ENCODE measurements around the gene ARHGEF7. TPM values are rescaled to one million over a fixed set of nuclear protein-coding genes. Genes with fewer than 3 reads are reported as not detected.
A peak's percentile ranks its signal among the peaks of the same experiment; 100 is the strongest.

ARHGEF7 gene
- total RNA-seq, 1 donor from 2014 or later: 50.6 TPM

DNA sequence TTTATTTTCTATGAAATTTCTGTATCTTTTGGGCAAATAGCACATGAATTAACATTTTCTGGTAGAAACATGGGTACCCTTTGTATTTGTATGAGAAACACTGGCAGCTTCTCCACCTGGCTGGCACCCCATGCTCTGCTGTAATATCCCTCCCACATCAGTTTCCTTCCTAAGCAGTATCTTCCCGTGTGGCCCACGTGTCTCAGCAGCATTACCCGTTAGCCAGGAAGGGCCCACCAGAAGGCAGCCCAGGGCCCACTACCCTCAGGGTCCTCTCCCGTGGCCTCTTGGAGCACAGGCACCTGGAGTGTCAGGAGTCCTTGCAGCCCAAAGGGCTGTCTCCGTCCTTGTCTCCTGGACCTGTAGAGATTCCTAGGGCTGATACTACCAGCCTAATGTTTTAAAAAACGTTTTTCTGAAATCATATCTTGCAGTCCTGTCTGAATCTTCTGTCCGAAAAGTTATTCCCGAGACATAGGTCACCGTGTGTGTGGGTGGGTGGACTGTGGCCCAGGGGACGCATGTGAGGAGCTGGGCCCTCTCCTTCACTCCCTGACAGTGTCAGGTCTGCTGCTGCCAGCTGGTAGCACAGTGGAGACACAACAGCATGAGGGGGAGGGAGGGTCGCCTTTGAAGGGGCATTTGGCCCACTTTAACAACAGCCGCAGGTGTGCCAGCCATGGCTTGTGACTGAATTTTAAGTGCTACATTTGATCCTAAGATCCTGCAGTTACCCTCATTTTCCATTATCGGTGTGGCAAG is 183.3 kb downstream of the ARHGEF7 start:
- ATAC-seq (no peak), DNase-seq (ENCODE audit: missing footprints) (no peak)
- intact Hi-C loops (cut with DNase I): no loop called here

DNA sequence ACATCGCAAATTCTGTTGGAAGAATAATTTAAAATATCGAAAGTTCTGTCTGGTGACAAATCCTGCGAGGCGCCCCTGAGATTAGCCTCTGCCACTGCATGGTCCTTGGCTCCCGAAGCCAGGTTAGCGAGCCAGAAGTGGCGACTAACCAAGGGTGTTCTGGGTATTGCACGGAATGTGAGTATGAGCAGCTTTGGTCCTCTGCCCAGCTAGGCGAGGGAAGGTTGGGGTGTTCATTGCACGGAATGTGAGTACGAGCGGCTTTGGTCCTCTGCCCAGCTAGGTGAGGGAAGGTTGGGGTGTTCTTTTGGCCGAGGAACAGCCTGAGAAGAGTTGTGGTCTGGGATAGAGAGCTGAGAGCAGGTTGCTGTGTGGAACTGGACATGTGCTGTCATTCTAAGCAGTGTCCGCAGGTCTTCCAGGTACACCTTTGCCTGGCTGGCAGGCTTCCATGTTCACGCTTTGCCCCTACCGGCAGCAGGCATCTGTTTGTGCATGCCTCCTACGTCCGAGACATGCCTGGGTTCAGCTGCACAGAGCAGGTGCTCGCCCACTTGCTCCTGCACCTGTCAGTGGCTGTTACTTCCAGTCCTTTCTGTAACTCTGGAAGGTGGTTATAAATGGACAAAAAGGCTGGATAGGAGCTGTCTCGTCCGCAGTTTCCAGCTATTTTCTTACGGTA is 187.1 kb downstream of the ARHGEF7 start:
- ATAC-seq (peak; percentile 80), DNase-seq (ENCODE audit: missing footprints) (no peak)
- intact Hi-C loops (cut with DNase I): no loop called here

DNA sequence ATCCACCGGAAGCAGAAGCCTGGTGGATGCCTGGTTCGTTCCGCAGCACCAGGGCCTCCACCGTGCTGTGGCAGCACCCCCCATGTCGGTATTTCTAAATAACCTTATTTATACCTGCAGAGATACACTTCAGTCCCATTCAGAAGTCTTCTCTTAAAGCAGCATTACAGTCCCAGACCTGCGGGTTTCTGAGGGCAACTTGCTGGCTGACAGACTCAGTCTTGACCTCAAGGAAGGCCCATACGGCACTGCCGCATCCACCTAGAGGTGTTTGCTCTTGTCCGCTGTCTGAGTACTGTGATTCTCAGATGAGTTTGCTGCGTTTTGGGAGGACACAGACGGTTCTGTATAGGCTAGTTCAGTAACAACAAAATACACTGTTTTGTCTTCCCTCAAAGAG is 188.4 kb downstream of the ARHGEF7 start:
- DNase-seq (ENCODE audit: missing footprints): no peak

GRCh38 chr13:111304041-111304544 is 189.0 kb downstream of the ARHGEF7 start:
- no peak for DNase-seq (ENCODE audit: missing footprints)
- no peak for ATAC-seq
- intact Hi-C loops (cut with DNase I): no loop called here

More for the DNA sequence above, 188.4 kb downstream of the ARHGEF7 start:
- ATAC-seq: no peak
- intact Hi-C loops (cut with DNase I): no loop called here

DNA sequence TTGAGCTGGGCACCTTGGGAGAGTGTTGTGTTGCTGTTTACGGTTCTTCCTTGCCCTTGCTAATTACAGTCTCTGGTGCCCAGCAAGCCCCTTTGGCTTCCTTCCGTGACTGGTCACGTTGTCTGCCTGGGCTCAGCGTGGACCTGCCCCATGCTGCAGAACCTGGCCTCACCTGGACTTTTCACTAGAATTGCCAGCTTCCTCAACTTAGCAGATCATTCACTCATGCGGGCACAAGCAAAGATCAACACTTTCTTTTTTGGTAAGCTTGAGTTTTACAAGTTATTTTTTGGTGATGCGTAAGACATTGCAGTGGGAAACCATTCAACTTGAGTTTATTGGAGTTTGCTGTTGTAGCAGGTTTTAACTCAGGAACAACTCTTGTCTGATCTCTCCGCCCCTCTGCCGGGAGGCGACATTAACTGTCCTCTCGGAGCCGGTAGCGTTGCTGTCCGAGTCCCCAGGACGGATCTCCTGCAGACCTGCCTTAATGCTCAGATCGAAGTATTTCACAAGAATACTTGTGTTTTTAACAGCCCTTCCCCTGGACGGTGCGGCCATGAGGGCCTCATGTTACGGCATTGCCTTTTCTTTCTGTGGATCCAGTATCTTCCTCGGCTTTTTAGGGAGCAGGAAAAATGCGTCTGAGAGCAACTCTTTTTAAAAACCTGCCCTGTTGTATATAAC is 189.6 kb downstream of the ARHGEF7 start:
- DNase-seq (ENCODE audit: missing footprints): no peak
- intact Hi-C loops (cut with DNase I): no loop called here
- ATAC-seq: no peak

- ATAC-seq (no peak), DNase-seq (ENCODE audit: missing footprints) (no peak)
- intact Hi-C loops (cut with DNase I): no loop called here
These were observed 198.0 kb downstream of the ARHGEF7 start for GRCh38 chr13:111312944-111313590.

DNA sequence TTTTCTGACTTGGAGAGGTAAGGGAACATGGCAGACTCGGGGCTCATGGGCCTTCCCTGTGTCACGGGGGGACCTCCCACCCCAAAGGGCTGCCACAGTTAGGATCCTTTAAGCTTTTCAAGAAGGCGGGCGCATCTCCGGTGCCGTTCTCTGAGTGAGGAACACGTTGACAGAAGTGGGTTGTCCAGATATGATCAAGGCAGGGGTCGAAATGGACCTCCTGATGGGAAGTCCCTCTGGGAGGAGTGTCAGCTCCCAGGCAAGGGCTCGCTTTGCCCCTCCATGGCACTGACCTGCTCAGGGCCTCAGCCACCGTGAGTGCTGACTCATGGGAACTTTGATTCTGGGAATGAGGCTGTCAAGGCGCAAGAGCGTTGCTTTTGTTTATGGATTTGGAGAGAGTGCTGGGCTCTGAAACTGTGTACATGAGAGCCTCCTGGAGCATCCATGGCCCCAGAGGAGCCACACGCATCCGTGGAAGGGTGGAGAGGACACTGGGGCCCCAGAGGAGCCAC is 198.9 kb downstream of the ARHGEF7 start:
- intact Hi-C loops (cut with DNase I): no loop called here
- ATAC-seq: no peak

GRCh38 chr13:111314852-111315251 is 199.7 kb downstream of the ARHGEF7 start:
- intact Hi-C loops (cut with DNase I): no loop called here
- no peak for ATAC-seq

More for the DNA sequence above, 198.9 kb downstream of the ARHGEF7 start:
- DNase-seq (ENCODE audit: missing footprints): no peak

DNA sequence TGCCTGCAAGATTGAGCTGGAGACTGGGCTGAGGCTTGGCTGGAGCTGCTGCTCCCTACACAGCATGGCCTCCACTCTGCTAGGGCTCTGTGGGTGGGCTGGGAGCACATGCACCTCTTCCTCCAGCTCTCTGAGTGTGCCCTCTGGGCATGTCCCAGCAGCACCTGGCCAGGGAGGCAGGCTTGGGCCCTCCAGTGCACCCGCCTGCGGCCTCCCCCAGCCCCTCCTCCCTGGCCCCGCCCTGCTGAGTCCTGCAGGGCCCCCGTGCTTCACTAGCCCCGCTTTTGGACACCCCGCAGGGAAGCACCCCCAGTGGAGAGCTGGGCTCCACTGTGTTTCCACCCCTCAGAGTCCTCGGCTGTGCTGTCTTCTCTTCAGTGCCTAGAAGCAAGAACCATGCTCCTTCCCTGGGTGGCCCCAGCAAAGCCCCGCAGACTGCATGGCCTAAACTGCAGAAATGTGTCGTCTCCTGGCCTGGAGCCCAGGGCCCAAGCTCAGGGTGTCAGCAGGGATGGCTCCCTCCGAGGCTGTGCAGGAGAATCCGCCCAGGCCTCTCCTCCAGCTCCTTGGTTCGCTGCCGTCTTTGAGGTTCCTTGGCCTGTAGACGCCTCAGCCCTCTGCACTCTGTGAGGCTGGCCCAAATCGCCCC is 200.4 kb downstream of the ARHGEF7 start:
- intact Hi-C loops (cut with DNase I): no loop called here
- DNase-seq (ENCODE audit: missing footprints) (no peak), ATAC-seq (no peak)

More at GRCh38 chr13:111314852-111315251, 199.7 kb downstream of the ARHGEF7 start:
- no peak for DNase-seq (ENCODE audit: missing footprints)

GRCh38 chr13:111316161-111316730 is 201.1 kb downstream of the ARHGEF7 start:
- no peak for DNase-seq (ENCODE audit: missing footprints)
- intact Hi-C loops (cut with DNase I): no loop called here
- no peak for ATAC-seq

DNA sequence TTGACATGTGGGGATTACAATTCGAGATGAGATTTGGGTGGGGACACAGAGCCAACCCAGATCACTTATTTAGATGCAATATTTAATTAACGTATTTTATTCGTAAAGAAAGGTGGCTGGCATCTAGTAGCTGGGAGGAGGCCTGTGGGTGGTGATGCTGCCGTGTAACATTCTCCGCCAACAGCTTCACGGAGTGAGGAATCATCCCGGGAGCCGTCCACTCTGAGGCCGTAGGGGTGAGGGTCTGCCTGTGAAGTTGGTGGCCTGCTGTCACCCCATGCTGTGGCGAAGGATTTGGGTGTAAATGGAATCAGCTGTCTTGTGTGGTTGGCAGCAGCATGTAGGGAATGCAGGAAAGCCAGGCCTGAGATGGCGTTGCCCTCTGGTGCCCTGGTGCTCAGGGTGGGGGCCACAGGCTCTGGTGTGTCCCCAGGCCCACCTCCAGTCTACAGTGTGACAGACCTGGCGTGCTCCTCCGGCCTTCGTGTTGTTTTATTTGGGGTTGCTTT is 202.0 kb downstream of the ARHGEF7 start:
- DNase-seq (ENCODE audit: missing footprints) (no peak), ATAC-seq (no peak)
- intact Hi-C loops (cut with DNase I): no loop called here

GRCh38 chr13:111317571-111318345 is 202.6 kb downstream of the ARHGEF7 start:
- intact Hi-C loops (cut with DNase I): no loop called here
- ATAC-seq (no peak), DNase-seq (ENCODE audit: missing footprints) (no peak)

DNA sequence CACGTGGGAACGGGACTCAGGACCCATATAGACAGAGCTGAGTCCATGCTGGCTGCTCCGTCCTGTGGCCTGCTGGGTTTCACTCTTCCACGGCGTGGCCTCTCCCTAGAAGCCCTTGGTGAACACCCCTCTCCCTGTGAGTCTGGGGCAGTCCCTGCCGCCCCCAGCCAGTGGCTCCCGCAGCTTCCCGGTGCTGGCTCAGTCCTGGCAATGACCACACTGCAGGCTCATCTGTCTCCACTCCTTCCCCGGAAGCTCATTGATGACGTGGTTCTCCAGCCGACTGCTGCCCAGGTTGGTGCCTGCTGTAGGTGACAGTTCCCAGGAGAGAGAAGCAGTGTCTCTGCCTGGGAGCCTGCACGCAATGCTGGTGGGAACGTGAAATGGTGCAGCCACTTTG is 203.3 kb downstream of the ARHGEF7 start:
- ATAC-seq (no peak), DNase-seq (ENCODE audit: missing footprints) (no peak)
- intact Hi-C loops (cut with DNase I): no loop called here

GRCh38 chr13:111319521-111319920 is 204.4 kb downstream of the ARHGEF7 start:
- DNase-seq (ENCODE audit: missing footprints) (no peak), ATAC-seq (no peak)
- intact Hi-C loops (cut with DNase I): no loop called here

- ATAC-seq (no peak), DNase-seq (ENCODE audit: missing footprints) (no peak)
- intact Hi-C loops (cut with DNase I): no loop called here
These were observed 205.1 kb downstream of the ARHGEF7 start, which contains the start of gene TEX29 for GRCh38 chr13:111319998-111320911. TSS of gene TEX29 (plus strand) at chr13:111320642. CDS start at chr13:111320891, 249 bp downstream.

Measured in Right ventricle myocardium inferior (tissue), 1 donor.